Endothelial cell (in vitro differentiated cells): ENCODE measurements around the gene RIMBP3C. TPM values are rescaled to one million over a fixed set of nuclear protein-coding genes. Genes with fewer than 3 reads are reported as not detected.

Source experiments
- DNase-seq: peaks from one replicate; pipeline ENCODE4 v3.0.0; 2021; ENCODE audit warnings: low spot score
- H3K27ac Mint-ChIP-seq: one replicate; pipeline ENCODE4 v1.8.0; 2021; ENCODE audit warnings: mixed read lengths, inconsistent platforms; ENCODE audit not compliant: unreplicated experiment
- H3K27me3 Mint-ChIP-seq: one replicate; pipeline ENCODE4 v1.8.0; 2021; ENCODE audit warnings: mild to moderate bottlenecking, moderate library complexity, mixed read lengths, inconsistent platforms; ENCODE audit not compliant: unreplicated experiment
- H3K36me3 Mint-ChIP-seq: one replicate; pipeline ENCODE4 v1.8.0; 2021; ENCODE audit warnings: mild to moderate bottlenecking, low read depth, mixed read lengths, inconsistent platforms; ENCODE audit not compliant: unreplicated experiment
- H3K4me1 Mint-ChIP-seq: one replicate; pipeline ENCODE4 v1.8.0; 2021; ENCODE audit warnings: mild to moderate bottlenecking, mixed read lengths, inconsistent platforms; ENCODE audit not compliant: unreplicated experiment
- H3K4me3 Mint-ChIP-seq: one replicate; pipeline ENCODE4 v1.8.0; 2021; ENCODE audit warnings: mild to moderate bottlenecking, mixed read lengths, inconsistent platforms; ENCODE audit not compliant: unreplicated experiment
- H3K9me3 Mint-ChIP-seq: one replicate; pipeline ENCODE4 v1.8.0; 2021; ENCODE audit warnings: mixed read lengths, inconsistent platforms; ENCODE audit not compliant: unreplicated experiment
- total RNA-seq: library from RNA; stranded (reverse); fragmentation: NEBNext Ultra II Directional; extraction: Animal tissue kit (Norgen Biotek cat#: 25700); gene quantifications from one replicate; pipeline ENCODE4 v1.2.1, GENCODE V29; 2021; ENCODE audit not compliant: unreplicated experiment
- TF ChIP-seq, protein P1 (sequence below): fragments of 200-600 bp; sonication (generic); IDR thresholded peaks from one replicate; pipeline ENCODE4 v1.5.0; 2021; ENCODE audit warnings: antibody characterized with exemption; ENCODE audit not compliant: unreplicated experiment

The RIMBP3C gene
- total RNA-seq, 1 donor from 2014 or later: 0.18 TPM

DNA sequence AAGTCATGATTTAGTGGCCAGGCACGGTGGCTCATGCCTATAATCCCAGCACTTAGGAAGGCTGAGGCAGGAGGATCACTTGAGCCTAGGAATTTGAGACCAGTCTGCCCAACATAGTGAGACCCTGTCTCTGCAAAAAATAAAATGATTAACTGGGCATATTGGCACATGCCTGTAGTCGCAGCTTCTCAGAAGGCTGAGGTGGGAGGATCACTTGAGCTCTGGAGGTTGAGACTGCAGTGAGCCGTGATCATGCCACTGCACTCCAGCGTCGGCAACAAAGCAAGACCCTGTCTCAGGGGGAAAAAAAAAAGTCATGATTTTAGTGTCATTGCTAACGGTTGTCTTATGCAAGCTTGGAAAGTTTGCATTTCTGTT, 28.2 kb upstream of the RIMBP3C start:
- Mint-ChIP-seq H3K4me1 (peaks cover 16% of the 10 kb centered on the region), H3K9me3 (no peaks in the 10 kb centered on the region), H3K27me3 (peaks cover 4% of the 10 kb centered on the region), H3K36me3 (peaks cover 7% of the 10 kb centered on the region), H3K27ac (no peak overlapping the region), H3K4me3 (no peak overlapping the region)
- TF ChIP-seq, protein P1, sequence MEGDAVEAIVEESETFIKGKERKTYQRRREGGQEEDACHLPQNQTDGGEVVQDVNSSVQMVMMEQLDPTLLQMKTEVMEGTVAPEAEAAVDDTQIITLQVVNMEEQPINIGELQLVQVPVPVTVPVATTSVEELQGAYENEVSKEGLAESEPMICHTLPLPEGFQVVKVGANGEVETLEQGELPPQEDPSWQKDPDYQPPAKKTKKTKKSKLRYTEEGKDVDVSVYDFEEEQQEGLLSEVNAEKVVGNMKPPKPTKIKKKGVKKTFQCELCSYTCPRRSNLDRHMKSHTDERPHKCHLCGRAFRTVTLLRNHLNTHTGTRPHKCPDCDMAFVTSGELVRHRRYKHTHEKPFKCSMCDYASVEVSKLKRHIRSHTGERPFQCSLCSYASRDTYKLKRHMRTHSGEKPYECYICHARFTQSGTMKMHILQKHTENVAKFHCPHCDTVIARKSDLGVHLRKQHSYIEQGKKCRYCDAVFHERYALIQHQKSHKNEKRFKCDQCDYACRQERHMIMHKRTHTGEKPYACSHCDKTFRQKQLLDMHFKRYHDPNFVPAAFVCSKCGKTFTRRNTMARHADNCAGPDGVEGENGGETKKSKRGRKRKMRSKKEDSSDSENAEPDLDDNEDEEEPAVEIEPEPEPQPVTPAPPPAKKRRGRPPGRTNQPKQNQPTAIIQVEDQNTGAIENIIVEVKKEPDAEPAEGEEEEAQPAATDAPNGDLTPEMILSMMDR: no peak
- DNase-seq: no peak

DNA sequence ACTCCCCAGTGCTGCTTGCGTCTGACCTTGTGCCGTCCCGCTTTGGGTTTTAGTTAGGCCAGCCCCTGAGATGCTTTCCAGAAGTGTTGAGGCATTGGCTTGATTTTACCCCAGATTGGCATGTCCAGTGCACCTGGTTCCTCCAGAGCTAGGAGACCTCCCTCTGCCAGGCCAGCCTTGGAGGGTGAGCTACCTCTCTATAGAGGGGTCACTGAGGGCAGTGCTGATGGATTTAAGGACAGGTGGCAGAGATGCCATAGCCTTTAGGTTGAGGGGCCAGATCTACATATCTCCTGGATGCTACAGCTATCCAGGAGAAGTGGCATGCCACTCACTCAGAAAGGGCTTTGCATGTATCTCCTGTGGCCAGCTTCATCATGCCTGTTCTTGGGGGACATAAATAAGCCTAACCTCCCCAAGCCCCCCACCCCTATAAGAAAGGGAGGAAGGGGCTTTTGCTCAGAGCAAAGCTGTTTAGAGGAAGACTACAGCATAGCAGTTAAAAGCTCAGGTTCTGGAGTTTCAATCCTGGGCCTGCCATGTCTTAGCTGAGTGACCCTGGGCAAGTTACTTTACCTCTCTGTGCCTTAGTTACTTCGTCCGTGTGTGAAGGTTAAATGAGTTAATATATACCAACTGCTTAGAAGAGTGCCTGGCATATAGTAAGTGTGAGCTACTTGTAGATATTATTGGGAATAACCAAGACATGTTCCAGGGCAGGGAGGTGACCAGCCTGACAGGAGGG, 22.7 kb upstream of the RIMBP3C start:
- peaks cover 3% of the 10 kb centered on the region for H3K27me3 Mint-ChIP-seq
- DNase-seq: no peak
- peaks cover 34% of the 10 kb centered on the region for H3K4me1 Mint-ChIP-seq
- peaks cover 12% of the 10 kb centered on the region for H3K36me3 Mint-ChIP-seq
- H3K4me3 Mint-ChIP-seq: no peak overlapping the region
- H3K27ac Mint-ChIP-seq: no peak overlapping the region
- H3K9me3 Mint-ChIP-seq: no peaks in the 10 kb centered on the region
- TF ChIP-seq, protein P1: no peak

DNA sequence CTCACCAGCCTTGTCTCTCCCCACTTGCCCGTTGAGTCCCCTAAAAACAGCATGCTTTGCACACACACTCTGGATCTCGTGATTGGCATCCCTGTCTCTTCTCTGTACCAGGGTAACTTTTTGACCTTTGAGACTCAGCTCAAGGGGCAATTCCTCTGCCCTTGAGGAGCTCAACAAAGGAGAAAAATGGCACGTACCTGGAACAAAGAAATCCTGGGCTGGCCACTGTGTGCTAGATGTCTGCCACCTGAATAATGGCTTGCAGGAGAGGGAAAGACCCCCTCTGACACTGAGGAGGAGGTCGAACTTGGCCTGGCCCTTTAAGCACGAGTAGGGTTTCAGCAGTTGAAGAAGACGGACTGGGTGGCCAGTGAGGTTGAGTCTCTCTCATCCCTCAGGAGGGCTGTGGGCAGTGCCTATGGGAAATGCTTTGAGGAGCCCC, 22.1 kb upstream of the RIMBP3C start:
- peaks cover 3% of the 10 kb centered on the region for H3K27me3 Mint-ChIP-seq
- H3K4me3 Mint-ChIP-seq: no peak overlapping the region
- no peaks in the 10 kb centered on the region for H3K9me3 Mint-ChIP-seq
- peaks cover 37% of the 10 kb centered on the region for H3K4me1 Mint-ChIP-seq
- TF ChIP-seq, protein P1: no peak
- peaks cover 12% of the 10 kb centered on the region for H3K36me3 Mint-ChIP-seq
- H3K27ac Mint-ChIP-seq: no peak overlapping the region
- DNase-seq: no peak

GRCh38 chr22:21571679-21572078, 20.4 kb upstream of the RIMBP3C start:
- Mint-ChIP-seq H3K4me3 (no peak overlapping the region), H3K27me3 (no peaks in the 10 kb centered on the region), H3K36me3 (peaks cover 12% of the 10 kb centered on the region), H3K27ac (no peak overlapping the region), H3K9me3 (no peaks in the 10 kb centered on the region), H3K4me1 (peaks cover 35% of the 10 kb centered on the region)
- no peak for DNase-seq
- TF ChIP-seq, protein P1: no peak

GRCh38 chr22:21570398-21570797, 19.1 kb upstream of the RIMBP3C start:
- H3K27ac Mint-ChIP-seq: peak overlapping the region; percentile 31
- TF ChIP-seq, protein P1: no peak
- peaks cover 35% of the 10 kb centered on the region for H3K4me1 Mint-ChIP-seq
- H3K36me3 Mint-ChIP-seq: peaks cover 12% of the 10 kb centered on the region
- no peaks in the 10 kb centered on the region for H3K27me3 Mint-ChIP-seq
- H3K4me3 Mint-ChIP-seq: peak overlapping the region; percentile 85
- DNase-seq: no peak
- no peaks in the 10 kb centered on the region for H3K9me3 Mint-ChIP-seq
